K562 (cell line): ENCODE measurements around the gene KBTBD3. TPM values are rescaled to one million over a fixed set of nuclear protein-coding genes. Genes with fewer than 3 reads are reported as not detected.

ENCODE experiments used
- ATAC-seq: fragments of 200-7000 bp; cut with Tn5 transposase; 3 replicates; pipeline ENCODE4 v1.9.1; 2020; ENCODE audit warnings: moderate library complexity
- BruUV-seq: library from RNA; stranded (reverse); fragments of 400-500 nt; replicated peaks from 2 replicates; lab custom pipeline; 2021; lab: Mats Ljungman, UMichigan
- CTCF ChIA-PET: fragments of 300-600 bp; formaldehyde crosslinking; extraction: SDS; loops from one replicate; lab custom pipeline; 2021; ENCODE audit warnings: low intra/inter-chr PET ratio; lab: Yijun Ruan, JAX
- POLR2A ChIA-PET: fragments of 300-600, 350-650 bp; sonication (Branson Sonifier 250); formaldehyde crosslinking; extraction: SDS; loops from one replicate; lab custom pipeline; 2021; ENCODE audit warnings: antibody characterized with exemption, inconsistent platforms; lab: Yijun Ruan, JAX
- DNase-seq, 4 experiments: peaks; one replicate each; pipeline versions ENCODE4 v3.0.0 to v3.0.0-alpha.2; 2011 to 2018; ENCODE audit warnings: low spot score in 3 of 4, mixed read lengths in 3 of 4; ENCODE audit errors: extremely low read depth in 1 of 4
- FAIRE-seq: peaks from 2 replicates; lab custom pipeline; 2011; peaks lifted over from hg19 to GRCh38; lab: Jason Lieb, UNC
- H2AFZ ChIP-seq: 2 replicates; pipeline ENCODE4 v1.6.0; 2011; ENCODE audit warnings: low read depth, low read length, control low read depth, inconsistent platforms
- H3K27ac ChIP-seq: fragments of 200-600 bp; 3 replicates; pipeline ENCODE4 v1.8.0; 2011; ENCODE audit warnings: low read depth, mild to moderate bottlenecking, control low read depth, inconsistent platforms, low read length, moderate library complexity, mixed read lengths; ENCODE audit errors: extremely low read depth
- H3K27me3 ChIP-seq, 2 experiments: fragments of 300-600 bp in 1 of 2; 2 replicates in 1 of 2; 3 replicates in 1 of 2; pipeline versions ENCODE4 v1.6.0 to v1.8.0; 2011; ENCODE audit warnings: inconsistent platforms in 2 of 2, low read length in 2 of 2, mild to moderate bottlenecking in 1 of 2, mixed read lengths in 1 of 2, moderate library complexity in 1 of 2; ENCODE audit not compliant: control insufficient read depth in 2 of 2, insufficient read depth in 2 of 2
- H3K36me3 ChIP-seq: fragments of 300-600 bp; 3 replicates; pipeline ENCODE4 v1.8.0; 2011; ENCODE audit warnings: mild to moderate bottlenecking, low read length, inconsistent platforms; ENCODE audit not compliant: control insufficient read depth, insufficient read depth
- H3K4me1 ChIP-seq, 2 experiments: fragments of 200-600 bp in 1 of 2; replicated peaks in 1 of 2; 2 replicates in 1 of 2; 3 replicates in 1 of 2; pipeline versions ENCODE4 v1.5.1 to v1.8.0; 2011; ENCODE audit warnings: inconsistent platforms in 2 of 2, low read length in 2 of 2, mild to moderate bottlenecking in 1 of 2, mixed read lengths in 1 of 2, moderate library complexity in 1 of 2; ENCODE audit not compliant: control insufficient read depth in 2 of 2, insufficient read depth in 2 of 2
- H3K4me2 ChIP-seq: 2 replicates; pipeline ENCODE4 v1.6.1; 2011; ENCODE audit warnings: low read length, control low read depth, inconsistent platforms, mixed read lengths; ENCODE audit not compliant: insufficient read depth
- H3K4me3 ChIP-seq: fragments of 200-600 bp; sonication (generic), shearing (Covaris generic); 2 replicates; pipeline ENCODE4 v1.5.1; 2016; ENCODE audit warnings: control low read depth, inconsistent platforms
- H3K79me2 ChIP-seq: fragments of 200-600 bp; 3 replicates; pipeline ENCODE4 v1.8.0; 2011; ENCODE audit warnings: low read length, inconsistent platforms; ENCODE audit not compliant: control insufficient read depth, insufficient read depth
- H3K9ac ChIP-seq, 2 experiments: 2 replicates each; pipeline versions ENCODE4 v1.6.0 to v1.6.1; 2011; ENCODE audit warnings: low read depth in 2 of 2, low read length in 2 of 2, control low read depth in 1 of 2, inconsistent platforms in 1 of 2, mild to moderate bottlenecking in 1 of 2, mixed read lengths in 1 of 2; ENCODE audit not compliant: insufficient read depth in 1 of 2
- H3K9me1 ChIP-seq: one replicate; pipeline ENCODE4 v1.6.0; 2011; ENCODE audit warnings: inconsistent platforms, mild to moderate bottlenecking, low read length, moderate library complexity; ENCODE audit not compliant: control insufficient read depth, insufficient read depth
- H3K9me3 ChIP-seq: replicated peaks from 2 replicates; pipeline ENCODE4 v1.5.1; 2011; ENCODE audit warnings: low read depth, low read length, inconsistent platforms; ENCODE audit not compliant: control insufficient read depth, insufficient read depth
- H4K20me1 ChIP-seq: replicated peaks from 2 replicates; pipeline ENCODE4 v1.6.1; 2011; ENCODE audit warnings: low read length, inconsistent platforms, mixed read lengths; ENCODE audit not compliant: control insufficient read depth, insufficient read depth
- EZH2 ChIP-seq: IDR thresholded peaks from 2 replicates; pipeline ENCODE4 v1.6.1; 2012; ENCODE audit warnings: low read depth, mild to moderate bottlenecking, inconsistent platforms, low read length, borderline replicate concordance
- GABPB1 ChIP-seq: sonication (generic); formaldehyde crosslinking; IDR thresholded peaks from 2 replicates; pipeline ENCODE4 v1.8.0; 2022; ENCODE audit warnings: mild to moderate bottlenecking, missing genetic modification reagents
- PHF21A ChIP-seq: fragments of 450-650 bp; IDR thresholded peaks from 2 replicates; pipeline ENCODE4 v1.6.1; 2017; ENCODE audit warnings: low read depth, borderline replicate concordance
- POLR2B ChIP-seq: fragments of 450-650 bp; IDR thresholded peaks from 2 replicates; pipeline ENCODE4 v1.6.1; 2018; ENCODE audit warnings: low read depth; ENCODE audit not compliant: partially characterized antibody
- ZNF696 ChIP-seq: fragments of 250-450 bp; sonication (Bioruptor Pico); conservative IDR thresholded peaks from 2 replicates; pipeline ENCODE4 v1.4.0; 2020; ENCODE audit warnings: mild to moderate bottlenecking, moderate library complexity
- WGBS: fragments of 100-300 bp; shearing (Covaris generic); methylation state at CpG from one replicate; pipeline ENCODE4 v1.1.6; 2016; ENCODE audit warnings: low coverage, mixed read lengths; ENCODE audit not compliant: insufficient coverage; ENCODE audit errors: missing lambda C conversion rate; 5-methylcytosine and 5-hydroxymethylcytosine counted together
- in situ Hi-C: fragments of 300-500 bp; cut with MboI; formaldehyde crosslinking; loops from 4 replicates; pipeline ENCODE4 v1.15.0; 2018; ENCODE audit warnings: inconsistent platforms, mixed read lengths
- intact Hi-C: fragments of 100-400 bp; cut with micrococcal nuclease; formaldehyde crosslinking; loops from 2 replicates; pipeline ENCODE4 v1.14.2; 2022
- polyA plus RNA-seq, 8 experiments: library from polyadenylated mRNA; depleted of rRNA in 4 of 8; stranded (reverse) in 5 of 8; unstranded in 3 of 8; fragments of >200 nt; fragmentation: Nextera tagmentation in 2 of 8; fragmentation: Illumina TruSeq in 1 of 8; extraction: Ambion mirVana in 2 of 8; extraction: Trizol in 1 of 8; gene quantifications; 2 replicates each; pipeline versions ENCODE4 v1.2.1 to v1.2.3, GENCODE V29; 2011 to 2014; ENCODE audit warnings: inconsistent platforms in 1 of 8, missing spikeins in 1 of 8
- total RNA-seq, 7 experiments: library from RNA; depleted of rRNA in 6 of 7; stranded (reverse); fragments of >200 nt in 6 of 7; fragmentation: Illumina TruSeq in 2 of 7; extraction: Trizol in 2 of 7; gene quantifications; 2 replicates each; pipeline versions ENCODE4 v1.2.1 to v1.2.3, GENCODE V29; 2011 to 2021; ENCODE audit warnings: low replicate concordance in 1 of 7
- TF ChIP-seq, protein P1 (sequence below): fragments of 450-650 bp; formaldehyde crosslinking; IDR thresholded peaks from 2 replicates; pipeline ENCODE4 v1.4.0; 2020; ENCODE audit warnings: mild to moderate bottlenecking, moderate library complexity
- TF ChIP-seq, protein P2 (sequence below): fragments of 450-650 bp; IDR thresholded peaks from 2 replicates; pipeline ENCODE4 v1.7.0; 2016; ENCODE audit warnings: borderline replicate concordance
- TF ChIP-seq, protein P3 (sequence below): fragments of 450-650 bp; formaldehyde crosslinking; IDR thresholded peaks from 2 replicates; pipeline ENCODE4 v1.4.0; 2020; ENCODE audit warnings: mild to moderate bottlenecking
- TF ChIP-seq, protein P4 (sequence below): fragments of 250-450 bp; sonication (Bioruptor Pico); IDR thresholded peaks from 2 replicates; pipeline ENCODE4 v1.5.0; 2021

The KBTBD3 gene
- total and polyA plus RNA-seq, 9 of the 15 experiments (the other 6 are each of a cell fraction or from before 2014, with no cell fraction given), result 4.2 to 31.2 (median 6.4) TPM

DNA sequence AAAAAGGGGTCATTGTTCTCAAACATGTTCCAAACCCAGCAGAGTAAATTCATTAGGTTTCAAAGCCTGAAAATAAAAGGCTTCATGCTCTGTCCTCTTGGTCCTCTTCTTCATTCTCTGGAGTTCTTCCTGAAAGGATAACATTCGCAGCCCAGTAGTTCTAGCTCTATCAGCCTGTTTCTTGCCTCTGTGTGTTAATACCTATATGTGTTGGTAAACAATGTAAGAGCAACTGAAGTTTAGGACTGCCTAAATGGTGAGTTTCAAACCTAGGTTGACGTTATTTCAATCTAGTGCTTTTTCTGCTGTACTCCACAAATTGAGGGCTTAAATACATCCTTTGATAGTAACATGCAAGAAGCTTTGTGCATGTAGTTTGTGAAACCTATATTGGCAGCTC lies 9.7 kb upstream of the KBTBD3 start:
- Histone ChIP-seq H3K9ac (no peak overlapping the region), H3K27ac (peak overlapping the region; percentile 59; the same call in 2 of the 3 replicates), H3K36me3 (peaks cover 86% of the 10 kb centered on the region), H2AFZ (no peak overlapping the region), H3K4me1 (peaks cover 0 to 6% of the 10 kb centered on the region in 2 experiments; a peak in 2 of 5 replicates), H4K20me1 (no peaks in the 10 kb centered on the region; the same call in 1 of the 2 replicates), H3K9me3 (no peaks in the 10 kb centered on the region), H3K79me2 (peaks cover 96% of the 10 kb centered on the region), H3K9me1 (no peaks in the 10 kb centered on the region), H3K4me2 (peak overlapping the region; percentile 22), H3K4me3 (no peak overlapping the region), H3K27me3 (no peaks in the 10 kb centered on the region)
- no peak for DNase-seq
- no TSS peak for BruUV-seq
- no peak for FAIRE-seq
- TF ChIP-seq POLR2B, result no peak
- TF ChIP-seq, protein P1, sequence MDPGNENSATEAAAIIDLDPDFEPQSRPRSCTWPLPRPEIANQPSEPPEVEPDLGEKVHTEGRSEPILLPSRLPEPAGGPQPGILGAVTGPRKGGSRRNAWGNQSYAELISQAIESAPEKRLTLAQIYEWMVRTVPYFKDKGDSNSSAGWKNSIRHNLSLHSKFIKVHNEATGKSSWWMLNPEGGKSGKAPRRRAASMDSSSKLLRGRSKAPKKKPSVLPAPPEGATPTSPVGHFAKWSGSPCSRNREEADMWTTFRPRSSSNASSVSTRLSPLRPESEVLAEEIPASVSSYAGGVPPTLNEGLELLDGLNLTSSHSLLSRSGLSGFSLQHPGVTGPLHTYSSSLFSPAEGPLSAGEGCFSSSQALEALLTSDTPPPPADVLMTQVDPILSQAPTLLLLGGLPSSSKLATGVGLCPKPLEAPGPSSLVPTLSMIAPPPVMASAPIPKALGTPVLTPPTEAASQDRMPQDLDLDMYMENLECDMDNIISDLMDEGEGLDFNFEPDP (CRISPR knock-in tag), result no peak
- TF ChIP-seq, protein P2, sequence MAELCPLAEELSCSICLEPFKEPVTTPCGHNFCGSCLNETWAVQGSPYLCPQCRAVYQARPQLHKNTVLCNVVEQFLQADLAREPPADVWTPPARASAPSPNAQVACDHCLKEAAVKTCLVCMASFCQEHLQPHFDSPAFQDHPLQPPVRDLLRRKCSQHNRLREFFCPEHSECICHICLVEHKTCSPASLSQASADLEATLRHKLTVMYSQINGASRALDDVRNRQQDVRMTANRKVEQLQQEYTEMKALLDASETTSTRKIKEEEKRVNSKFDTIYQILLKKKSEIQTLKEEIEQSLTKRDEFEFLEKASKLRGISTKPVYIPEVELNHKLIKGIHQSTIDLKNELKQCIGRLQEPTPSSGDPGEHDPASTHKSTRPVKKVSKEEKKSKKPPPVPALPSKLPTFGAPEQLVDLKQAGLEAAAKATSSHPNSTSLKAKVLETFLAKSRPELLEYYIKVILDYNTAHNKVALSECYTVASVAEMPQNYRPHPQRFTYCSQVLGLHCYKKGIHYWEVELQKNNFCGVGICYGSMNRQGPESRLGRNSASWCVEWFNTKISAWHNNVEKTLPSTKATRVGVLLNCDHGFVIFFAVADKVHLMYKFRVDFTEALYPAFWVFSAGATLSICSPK, result no peak
- TF ChIP-seq ZNF696, result no peak
- no peak for TF ChIP-seq EZH2
- TF ChIP-seq, protein P3, sequence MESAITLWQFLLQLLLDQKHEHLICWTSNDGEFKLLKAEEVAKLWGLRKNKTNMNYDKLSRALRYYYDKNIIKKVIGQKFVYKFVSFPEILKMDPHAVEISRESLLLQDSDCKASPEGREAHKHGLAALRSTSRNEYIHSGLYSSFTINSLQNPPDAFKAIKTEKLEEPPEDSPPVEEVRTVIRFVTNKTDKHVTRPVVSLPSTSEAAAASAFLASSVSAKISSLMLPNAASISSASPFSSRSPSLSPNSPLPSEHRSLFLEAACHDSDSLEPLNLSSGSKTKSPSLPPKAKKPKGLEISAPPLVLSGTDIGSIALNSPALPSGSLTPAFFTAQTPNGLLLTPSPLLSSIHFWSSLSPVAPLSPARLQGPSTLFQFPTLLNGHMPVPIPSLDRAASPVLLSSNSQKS, result no peak
- TF ChIP-seq GABPB1 (CRISPR knock-in tag), result no peak
- TF ChIP-seq PHF21A, result no peak
- TF ChIP-seq, protein P4, sequence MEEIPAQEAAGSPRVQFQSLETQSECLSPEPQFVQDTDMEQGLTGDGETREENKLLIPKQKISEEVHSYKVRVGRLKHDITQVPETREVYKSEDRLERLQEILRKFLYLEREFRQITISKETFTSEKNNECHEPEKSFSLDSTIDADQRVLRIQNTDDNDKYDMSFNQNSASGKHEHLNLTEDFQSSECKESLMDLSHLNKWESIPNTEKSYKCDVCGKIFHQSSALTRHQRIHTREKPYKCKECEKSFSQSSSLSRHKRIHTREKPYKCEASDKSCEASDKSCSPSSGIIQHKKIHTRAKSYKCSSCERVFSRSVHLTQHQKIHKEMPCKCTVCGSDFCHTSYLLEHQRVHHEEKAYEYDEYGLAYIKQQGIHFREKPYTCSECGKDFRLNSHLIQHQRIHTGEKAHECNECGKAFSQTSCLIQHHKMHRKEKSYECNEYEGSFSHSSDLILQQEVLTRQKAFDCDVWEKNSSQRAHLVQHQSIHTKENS (CRISPR knock-in tag), result no peak
- in situ Hi-C loops (no loop called here), intact Hi-C loops (no loop called here)
- WGBS, result 45% methylated on average over 2 of the region's 2 CpGs
- POLR2A ChIA-PET, result interaction anchor here (1.0 kb wide), 1 partner anchor 8 kb away, joined by 4 read pairs; no protein-coding TSS in a partner anchor
- ATAC-seq, result peak; percentile 68
- CTCF ChIA-PET, result no interaction called here
